Hindlimb muscle (tissue), 1 donor: Measurements from ENCODE around the gene C1QTNF8. TPM values are rescaled to one million over a fixed set of nuclear protein-coding genes. Genes with fewer than 3 reads are reported as not detected.
A peak's percentile ranks its signal among the peaks of the same experiment; 100 is the strongest.

Experiments
- DNase-seq: peaks from one replicate; pipeline ENCODE4 v3.0.0-alpha.2; 2013
- polyA plus RNA-seq: library from polyadenylated mRNA; unstranded; fragments of 120-200 nt; gene quantifications from one replicate; pipeline ENCODE4 v1.2.1, GENCODE V29; 2013; ENCODE audit not compliant: insufficient read length

The C1QTNF8 gene
- polyA plus RNA-seq, 1 donor: not detected

DNA sequence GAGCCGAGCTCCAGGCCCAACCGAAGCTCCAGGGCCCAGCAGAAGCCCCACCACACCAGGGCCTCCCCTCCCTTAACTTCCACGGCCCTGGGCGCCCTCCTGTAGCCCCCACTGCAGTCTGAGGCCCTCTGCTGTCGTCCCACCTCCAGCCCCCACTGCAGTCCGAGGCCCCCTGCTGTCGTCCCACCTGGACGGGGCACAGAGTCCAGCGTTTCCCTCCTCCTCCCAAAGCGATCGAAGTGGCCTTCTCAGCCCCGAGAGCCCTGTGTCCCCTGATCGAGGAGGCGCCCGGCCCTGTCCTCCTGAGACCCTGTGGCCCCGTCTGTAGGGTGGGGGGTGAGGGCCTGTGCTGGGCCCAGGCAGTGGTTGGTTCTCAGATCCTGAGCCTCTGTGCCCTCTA is 31.1 kb upstream of the C1QTNF8 start:
- DNase-seq: no peak

DNA sequence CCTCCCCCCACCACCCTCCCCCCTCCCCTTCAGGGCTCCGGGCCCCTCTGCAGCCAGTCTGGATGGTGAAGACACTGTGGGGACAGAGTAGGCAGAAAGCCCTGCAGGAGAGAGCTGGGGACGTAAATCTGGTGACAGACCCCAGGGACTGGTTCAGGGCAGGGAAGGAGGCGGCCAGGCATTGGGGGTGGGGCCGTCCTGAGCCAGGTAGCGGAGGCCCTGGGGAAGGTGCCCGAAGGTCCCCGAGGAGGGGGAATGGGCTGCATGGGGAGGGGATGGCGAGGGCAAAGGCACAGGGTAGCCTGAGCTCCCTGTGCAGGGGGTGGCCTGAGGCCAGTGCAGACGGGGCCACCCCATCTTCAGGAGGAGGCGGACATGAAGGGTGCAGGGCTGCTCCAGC is 30.5 kb upstream of the C1QTNF8 start:
- DNase-seq: no peak

DNA sequence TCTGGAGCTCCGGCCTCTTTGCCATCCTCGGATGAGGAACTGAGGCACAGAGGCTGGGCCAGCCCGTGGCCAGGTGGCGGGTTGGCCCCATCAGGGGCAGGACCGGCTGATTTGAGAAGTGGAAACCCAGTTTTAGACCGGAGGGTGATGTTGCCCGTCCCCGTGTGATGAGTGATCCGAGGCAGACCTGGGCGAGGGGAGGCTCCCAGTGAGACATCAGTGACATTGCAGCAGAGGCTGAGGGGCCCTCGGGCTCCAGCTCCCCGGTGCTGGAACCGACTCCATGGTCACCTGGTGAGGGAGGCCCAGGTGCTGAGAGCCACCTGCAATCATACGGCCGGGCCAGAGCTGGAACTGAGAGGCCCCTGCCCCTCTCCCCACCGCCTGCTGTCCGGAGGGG is 30.0 kb upstream of the C1QTNF8 start:
- no peak for DNase-seq

DNA sequence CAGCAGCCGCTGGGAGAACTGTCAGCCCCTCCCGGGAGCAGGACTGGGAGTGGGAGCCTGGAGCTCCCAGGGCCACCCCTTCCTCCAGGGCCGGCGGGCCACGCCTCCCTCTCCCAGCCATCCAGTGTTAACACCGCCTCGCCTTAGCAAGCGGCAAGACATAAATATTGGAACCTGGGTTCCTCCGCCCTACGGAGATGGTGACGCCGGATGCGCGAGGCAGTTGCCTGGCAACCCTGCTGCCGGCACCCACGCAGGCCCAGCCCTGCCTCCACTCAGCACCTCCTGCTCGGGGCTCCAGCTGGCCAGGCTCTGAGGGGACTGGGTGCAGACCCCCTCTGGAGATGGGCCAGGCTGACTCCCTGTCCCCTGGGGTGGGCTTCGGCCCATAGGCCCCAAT is 29.4 kb upstream of the C1QTNF8 start:
- DNase-seq: peak; percentile 28

DNA sequence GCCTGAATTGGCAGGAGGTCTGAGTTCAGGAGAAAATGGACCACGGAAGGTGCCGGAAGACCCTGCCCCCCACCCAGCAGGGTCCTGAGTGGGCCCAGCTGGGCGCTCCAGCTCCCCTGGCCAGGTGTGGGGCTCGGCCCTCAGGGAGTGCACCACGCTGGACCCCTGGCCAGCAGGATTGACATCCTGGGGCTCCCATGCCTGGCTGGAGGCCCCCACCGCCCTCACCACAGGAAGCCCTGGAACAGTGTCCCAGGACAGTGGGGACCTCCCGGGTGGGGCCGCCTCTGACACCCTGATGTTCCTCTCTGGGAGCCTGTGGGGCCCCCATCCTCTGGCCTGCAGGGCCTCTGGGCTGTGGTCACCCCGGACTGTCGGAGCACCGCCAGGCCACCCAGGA is 28.8 kb upstream of the C1QTNF8 start:
- DNase-seq: no peak

DNA sequence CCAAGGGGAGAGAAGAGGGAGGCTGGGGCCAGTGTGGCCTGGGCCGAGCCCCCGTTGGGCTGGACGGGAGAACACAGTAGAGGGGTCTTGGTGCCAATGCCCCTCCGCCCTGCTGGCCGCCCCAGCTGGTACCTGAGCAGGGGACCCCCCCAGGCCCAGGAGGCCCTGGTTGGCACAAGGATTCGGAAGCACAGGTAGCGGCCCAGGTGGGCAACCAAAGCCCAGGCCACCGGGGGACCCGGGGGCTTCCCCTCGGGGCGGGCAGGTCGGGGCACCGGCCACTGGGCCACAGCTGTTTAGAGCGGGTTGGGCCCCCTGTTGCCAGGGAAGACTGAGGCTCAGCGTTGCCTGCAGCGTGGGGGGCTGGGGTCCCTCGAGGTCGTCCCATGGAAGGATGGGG is 28.2 kb upstream of the C1QTNF8 start:
- no peak for DNase-seq

DNA sequence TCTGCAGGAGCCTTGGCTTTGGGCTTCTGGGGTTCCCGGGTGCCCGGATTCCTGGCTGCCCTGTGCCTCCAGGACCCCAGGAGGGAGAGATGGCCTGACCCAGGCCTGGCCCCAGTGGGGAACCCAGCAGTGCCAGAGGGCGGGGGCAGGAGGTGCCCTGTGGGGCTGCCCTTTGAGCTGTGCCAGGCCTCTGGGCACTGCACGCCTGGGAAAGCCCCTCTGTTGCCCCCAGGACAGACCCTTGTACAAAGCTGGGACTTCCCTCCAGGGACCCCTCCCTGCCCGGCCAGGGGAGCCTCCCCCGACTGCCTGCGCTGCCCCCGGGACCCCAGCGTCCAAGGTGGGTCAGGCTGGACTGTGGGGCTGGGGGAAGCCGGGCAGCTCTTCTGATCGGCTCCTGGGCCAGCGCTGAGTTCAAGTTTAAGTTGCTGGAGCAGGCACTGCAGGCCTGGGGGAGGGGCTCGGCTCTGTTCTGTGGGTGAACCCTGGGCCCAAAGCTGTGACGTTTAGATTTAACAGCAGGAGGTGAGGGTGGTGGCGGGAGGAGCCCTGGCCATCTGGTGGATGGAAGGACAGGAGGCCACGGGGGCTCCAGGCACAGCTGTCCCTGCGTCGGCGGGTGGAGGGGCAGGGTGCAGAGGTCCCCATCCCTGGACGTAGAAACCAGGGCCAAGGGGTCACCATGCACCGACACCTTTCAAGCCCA is 27.6 kb upstream of the C1QTNF8 start:
- no peak for DNase-seq

DNA sequence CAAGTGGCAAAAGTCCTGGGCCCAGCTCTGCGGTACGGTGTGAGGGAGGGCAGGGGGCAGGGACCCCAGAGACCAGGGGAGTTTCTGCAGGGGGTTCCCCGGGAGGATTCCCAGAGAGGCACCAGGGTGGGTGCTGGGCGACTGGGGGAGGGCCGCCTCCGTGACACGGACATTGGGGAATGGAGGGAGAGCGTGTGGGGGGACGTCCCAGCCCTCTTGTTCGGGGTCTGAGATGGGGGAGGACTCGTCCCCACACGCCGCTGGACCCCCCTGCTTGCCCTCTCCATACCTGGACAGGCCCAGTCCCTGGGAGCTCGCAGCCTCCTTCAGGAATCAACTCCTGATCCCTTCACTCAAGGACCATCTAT is 26.3 kb upstream of the C1QTNF8 start:
- DNase-seq: no peak

DNA sequence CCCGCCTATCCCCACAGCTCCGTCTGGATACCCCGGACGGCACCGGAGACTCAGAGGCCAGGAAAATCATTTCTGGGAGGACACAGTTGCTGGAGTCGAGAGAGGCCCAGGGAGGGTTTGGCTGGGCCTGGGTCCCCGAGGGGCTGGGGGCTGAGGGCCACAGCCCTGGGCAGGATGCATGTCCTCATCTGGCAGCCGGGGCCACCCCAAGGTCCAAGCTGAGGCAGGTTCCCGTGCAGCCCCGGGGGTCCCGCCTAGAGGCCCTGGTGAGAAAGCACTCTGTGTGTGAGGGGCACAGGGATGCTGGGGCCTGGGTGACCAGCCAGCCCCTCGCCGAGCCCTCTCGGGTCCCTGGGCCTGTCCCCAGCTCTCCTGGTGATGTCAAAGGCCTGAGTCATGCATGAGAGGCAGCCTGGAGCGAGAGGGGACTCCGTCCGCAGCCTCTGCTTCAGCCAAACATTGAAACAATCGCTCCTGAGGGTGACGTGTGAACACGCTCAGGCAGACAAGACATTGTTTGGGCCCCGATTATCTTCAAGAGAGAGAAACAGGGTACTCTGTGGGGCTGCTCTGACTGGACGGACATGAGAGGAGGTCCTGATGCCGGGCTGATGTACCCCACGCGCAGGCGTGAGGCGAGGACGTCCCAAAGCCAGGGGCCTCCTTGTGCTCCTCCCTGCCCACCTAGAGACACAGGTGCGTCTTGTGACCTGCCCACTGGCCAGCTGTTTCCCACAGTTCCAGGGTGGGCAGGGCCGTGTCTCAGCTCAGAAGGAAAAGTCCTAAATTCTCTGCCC is 25.8 kb upstream of the C1QTNF8 start:
- no peak for DNase-seq

DNA sequence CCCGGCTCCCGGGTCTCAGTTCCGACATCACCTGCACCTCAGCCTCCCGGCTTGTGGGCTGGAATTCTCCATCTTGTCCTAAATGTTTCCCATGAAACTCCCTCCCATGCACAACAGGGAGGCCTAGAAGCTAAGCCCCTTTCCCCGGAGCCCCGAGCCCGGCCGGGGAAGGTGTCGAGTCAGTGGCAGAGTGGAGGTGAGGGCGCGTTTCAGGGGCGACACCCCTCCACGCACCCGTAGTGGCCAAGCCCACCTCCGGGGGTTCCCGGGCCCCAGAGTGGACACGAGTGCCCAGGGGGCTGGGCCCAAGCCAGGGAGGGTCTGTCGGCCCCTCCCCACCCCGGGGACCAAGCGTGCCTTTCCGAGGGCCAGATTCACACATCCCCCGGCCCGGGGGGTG is 25.0 kb upstream of the C1QTNF8 start:
- DNase-seq: no peak

DNA sequence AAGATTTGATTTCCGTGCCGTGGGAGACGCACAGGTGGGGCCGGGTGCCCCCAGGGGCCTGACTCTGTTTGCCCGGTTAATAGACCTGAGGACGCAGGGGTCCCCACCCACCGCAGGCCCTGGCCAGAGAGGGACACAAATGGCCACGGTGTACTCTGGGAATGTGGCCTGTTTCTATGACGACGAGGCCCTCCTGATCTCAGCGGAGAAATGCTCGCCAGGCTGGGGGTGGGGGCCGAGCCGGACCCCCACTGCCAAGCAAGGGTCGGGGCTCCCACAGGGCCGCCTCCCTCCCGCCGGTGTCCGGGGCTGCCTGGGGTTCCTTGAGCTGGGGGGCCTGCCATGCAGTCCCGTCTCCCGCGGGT is 24.5 kb upstream of the C1QTNF8 start:
- no peak for DNase-seq

DNA sequence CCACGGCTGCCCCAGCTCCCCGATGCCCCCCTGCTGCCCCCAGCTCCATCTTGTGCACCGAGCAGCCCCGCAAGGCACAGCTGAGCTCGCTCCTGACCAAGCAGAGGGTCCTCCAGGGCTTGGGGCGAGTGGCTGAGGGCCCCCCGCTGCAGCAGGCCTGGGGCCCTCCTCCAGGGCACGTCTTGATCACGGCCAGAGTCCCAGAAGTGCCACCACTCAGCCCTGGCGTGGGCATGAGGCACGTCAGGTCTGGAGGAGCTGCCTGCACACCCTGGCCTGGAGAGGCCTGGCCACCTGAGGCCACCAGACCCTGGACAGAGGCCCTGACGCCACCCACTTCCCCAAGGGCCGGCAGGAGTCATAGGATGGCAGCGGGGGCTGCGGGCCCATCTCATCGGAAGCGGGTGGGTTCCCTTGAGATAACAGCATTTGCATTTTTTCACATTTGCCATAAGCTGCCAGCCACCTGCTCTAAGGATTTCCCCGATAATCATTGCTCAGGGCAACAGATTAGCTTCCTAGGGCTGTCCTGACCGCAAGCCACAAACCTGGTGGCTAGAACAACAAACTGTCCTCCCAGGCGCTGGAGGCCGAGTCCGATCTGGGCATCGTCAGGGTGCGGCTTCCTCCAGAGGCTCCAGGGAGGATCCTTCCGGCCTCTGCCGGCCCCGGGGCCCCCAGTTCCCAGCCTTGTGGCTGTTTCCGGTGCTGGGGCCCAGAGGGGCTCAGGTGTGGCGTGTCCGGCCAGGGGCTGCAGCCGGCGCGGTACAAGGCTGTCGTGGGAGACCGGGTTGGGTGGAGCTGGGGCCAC is 23.9 kb upstream of the C1QTNF8 start:
- DNase-seq: no peak

DNA sequence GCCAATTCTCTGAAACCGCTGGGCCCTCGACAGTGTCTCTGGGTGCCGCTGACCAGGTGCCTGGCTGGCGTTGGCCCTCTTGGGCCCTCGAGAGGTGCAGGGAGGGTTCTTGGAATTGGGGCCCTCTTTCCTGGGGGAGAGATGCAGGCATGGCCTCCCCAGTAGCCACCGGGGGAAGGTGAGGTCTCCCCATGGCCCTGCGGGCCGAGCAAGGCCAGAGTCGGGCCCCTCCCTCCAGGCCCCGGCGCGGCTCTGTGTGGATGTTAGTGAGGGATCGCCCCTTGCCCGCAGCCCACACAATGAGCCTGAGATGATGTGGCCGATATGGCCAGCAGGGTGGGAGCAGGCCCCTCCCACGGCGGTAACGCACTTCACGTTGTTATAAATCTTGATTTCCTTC is 23.1 kb upstream of the C1QTNF8 start:
- DNase-seq: no peak

DNA sequence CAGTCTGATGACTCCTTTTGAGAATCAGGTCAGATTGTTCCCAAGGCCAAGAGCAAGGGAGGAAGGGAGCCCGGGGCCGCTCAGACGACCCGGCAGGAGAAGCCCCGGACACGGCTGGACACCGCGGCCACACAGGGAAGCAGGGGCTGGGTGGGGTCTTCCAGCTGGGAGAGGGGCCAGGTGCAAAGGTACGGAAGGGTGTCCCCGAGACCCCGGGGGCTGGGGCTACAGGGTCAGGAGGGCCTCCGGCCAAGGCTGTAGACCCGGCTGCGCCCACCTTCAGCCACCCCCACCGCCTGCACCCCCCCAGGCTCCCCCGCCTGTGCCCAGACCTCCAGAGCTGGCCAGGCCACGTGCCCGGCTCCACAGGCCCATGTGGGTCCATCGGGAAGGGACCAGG is 21.9 kb upstream of the C1QTNF8 start:
- DNase-seq: no peak

DNA sequence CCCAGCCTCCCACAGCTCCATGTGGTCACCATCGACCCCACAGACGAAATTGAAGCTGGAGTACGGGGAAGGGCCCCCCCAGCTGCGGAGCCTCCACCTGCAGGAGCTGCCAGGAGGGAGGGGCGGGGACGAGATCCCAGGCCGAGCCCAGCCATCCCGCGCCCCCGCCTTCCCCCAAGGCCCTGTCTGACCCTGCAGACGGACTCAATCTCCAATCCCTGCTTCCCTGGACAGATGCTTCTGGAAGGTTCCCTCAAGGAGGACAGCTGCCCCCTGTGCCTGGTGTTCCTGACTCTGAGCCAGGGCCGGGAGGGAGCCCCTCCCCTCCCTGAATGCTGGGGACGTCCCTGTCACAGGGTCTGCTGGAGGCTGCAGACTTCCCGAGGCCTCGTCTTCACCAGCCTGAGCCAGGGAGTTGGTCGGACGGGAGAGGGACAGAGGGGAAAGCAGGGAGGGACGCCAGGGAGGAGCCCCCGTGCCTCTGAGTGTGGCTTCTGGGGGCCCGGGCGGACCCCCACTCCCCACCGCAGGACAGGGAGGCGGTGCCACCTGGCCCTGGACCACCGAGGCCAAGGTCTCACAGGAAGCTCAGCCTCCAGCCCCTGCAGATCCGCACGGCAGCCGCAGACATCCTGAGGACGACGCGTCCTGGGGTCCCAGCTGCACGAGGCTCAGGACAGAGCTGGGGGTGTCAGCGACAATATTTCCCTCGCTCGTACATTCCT is 21.3 kb upstream of the C1QTNF8 start:
- DNase-seq: no peak

DNA sequence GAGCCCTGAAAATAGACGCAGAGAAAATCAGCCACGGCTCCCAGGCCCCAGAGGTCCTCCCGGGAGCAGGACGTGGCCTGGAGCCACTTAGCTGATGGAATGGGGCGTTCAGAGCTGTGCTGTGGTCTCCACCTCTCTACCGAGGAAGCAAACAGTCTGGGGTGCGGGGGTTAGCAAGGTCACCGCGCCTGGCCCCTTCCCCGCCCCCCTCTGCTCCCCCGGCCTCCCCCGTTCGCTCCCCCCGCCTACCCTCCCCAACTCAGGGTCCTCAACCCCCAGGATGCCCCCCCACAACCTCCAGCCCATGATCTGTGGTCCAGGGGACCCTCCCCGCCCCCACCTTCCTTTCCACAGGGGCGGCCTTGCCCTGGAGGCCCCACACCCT is 20.6 kb upstream of the C1QTNF8 start:
- no peak for DNase-seq

DNA sequence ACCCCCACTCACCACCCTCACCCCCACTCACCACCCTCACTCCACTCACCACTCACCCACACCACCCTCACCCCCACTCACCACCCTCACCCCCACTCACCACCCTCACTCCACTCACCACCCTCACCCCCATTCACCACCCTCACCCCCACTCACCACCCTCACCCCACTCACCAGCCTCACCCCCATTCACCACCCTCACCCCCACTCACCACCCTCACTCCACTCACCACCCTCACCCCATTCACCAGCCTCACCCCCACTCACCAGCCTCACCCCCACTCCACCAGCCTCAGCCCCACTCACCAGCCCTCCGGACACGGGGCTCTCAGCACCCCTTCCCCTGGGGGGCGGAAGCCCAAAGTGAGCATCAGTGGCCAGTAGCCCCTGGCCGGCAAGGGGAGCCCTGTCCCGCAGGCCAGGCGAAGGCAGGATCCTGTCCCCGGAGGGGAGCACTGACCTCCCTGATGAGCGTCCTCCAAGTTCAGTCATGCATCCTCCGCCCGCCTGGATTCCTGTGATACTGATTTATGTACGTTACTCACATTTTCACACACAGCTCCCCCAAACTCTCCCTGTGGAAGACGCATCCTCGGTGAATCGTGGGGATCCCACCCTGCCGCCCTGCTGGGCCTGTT is 18.0 kb upstream of the C1QTNF8 start:
- DNase-seq: no peak

DNA sequence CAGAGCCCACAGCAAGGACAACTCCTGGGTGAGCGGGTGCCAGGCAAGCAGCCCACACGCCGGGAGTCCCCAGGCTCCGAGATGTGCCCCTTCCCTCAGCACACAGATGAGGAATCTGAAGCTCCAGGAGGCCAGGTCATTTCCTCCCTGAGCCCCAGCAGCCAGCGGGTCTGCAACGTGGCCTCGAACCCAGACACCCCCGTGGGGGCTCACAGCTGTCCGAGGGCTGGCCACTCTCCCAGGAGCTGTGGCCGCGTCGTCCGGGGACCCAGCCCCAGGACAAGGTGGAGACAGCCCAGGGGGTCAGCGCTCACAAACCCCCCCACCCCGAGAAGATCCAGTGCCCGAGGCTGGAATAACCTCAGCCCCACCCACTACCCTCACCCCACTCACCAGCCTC is 17.4 kb upstream of the C1QTNF8 start:
- no peak for DNase-seq

DNA sequence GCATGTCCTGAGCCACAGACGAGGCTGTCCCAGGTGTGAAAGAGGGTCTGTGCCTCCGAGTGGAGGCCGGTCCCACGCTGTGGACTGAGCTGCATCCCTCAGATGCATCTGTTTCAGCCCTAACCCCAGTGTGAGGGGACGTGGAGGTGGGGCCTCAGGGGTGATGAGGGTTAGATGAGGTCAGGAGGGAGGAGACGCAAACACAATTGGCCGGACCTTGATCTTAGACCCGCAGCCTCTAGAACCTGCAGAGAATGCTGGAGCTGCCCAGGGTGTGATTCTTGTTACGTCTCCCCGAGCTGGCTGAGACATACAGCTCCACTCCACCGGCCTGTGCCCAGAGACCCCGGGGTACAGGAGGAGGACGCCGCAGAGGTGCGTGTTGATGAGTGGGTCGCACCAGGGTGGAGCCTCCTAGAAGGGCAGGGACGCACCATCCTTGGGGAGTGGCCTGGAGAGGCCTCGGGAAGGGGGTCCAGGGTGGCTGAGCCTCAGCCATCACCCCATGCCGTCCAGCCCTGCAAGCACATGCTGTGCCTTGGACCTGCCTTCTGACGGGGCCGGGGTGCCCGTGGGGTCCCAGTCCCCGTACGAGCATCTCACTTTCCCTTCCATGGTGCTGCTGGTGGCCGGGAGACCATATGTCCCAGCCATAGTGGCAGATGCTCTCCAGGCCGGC is 16.6 kb upstream of the C1QTNF8 start:
- no peak for DNase-seq

DNA sequence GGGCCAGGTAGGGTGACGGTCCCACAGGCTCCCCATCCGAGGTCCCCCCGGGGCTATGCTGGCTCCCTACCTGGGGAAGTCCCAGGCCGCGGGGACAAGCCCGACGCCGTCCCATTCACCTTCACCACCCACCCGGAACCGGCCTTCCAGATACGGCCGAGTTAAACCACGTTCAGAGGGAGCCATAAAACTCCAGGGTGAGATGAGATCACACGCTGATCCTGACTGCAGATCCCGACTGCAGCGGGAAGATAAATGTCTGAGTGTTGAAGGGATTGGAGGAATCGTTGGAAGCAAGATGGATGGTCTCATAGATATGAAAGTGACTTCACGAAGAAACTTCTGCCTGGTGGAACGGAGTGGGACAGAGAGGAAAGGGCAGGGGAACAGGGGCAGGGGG is 13.6 kb upstream of the C1QTNF8 start:
- no peak for DNase-seq

DNA sequence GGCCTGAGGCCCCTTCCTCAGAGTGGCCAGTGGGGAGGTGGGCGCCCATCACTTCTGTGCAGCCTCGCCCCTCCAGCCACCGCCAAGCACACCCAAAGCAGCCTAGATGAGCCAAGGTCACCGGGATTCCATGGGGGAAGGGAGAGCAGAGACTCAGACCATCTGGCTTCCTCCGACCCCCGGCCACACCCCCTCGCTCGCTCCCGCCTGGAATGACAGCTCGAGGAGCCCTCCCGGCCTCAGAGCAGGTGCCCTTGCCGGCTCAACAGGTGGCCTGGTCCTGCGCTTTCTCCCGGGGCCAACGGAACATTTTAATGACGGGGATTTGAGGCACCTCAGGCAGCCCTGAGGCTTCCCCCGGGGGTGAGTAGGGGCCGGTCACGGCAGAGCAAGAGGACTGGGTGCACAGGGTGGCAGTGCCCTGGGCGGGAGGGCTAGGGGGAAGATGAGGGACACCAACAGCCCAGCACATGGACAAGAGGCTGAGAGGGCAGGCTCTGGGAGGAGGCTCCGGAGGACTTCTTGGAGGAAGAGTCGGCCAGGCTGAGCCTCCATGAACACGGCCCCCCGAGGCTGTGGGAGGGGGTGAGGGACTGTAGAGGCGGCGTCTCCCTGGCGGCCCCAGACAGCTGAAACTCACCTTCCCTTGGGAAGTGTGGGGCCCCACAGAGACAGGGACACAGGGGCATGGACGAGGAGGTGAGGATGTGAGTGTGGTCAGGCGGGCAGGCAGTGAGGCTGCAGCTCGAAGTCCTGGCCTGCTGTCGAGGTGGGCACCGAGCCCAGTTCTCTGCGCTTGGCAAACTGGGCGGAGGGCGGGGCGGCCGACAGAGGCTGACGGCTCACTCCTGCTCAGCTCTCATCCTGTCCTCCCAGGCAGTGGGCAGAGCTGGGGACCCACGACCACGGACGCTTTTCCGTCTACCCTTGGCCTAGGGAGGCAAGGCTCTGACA is 12.5 kb upstream of the C1QTNF8 start:
- peak; percentile 40 for DNase-seq
